ENCODE results near the gene GRAP.
"Not testable (repeated sequence)": the region's sequence is repeated elsewhere in the genome, so short reads cannot be mapped to it uniquely, and the experiment has no call there.

Gene GRAP

GRCh38 chr17:19021011-19021621, 25.6 kb downstream of the GRAP start:
- in situ Hi-C loops (cut with MboI; ENCODE audit: low pct_unique_long_range_greater_than_20kb, low sequenced_read_pairs); DNase-seq: not testable (repeated sequence)

- in situ Hi-C loops (cut with MboI; ENCODE audit: low pct_unique_long_range_greater_than_20kb, low sequenced_read_pairs), result no loop called here
- no peak for DNase-seq
Measured at GRCh38 chr17:19020016-19020415, 26.7 kb downstream of the GRAP start.

- no peak for DNase-seq
- in situ Hi-C loops (cut with MboI; ENCODE audit: low pct_unique_long_range_greater_than_20kb, low sequenced_read_pairs), result loop anchor here (10.0 kb wide), 1 partner anchor 54 kb away; no protein-coding TSS in a partner anchor
Measured at GRCh38 chr17:19019041-19019941, 27.5 kb downstream of the GRAP start.

GRCh38 chr17:19018600-19018950, 28.2 kb downstream of the GRAP start:
- no peak for DNase-seq
- in situ Hi-C loops (cut with MboI; ENCODE audit: low pct_unique_long_range_greater_than_20kb, low sequenced_read_pairs), result loop anchor here (10.0 kb wide), 1 partner anchor 54 kb away; no protein-coding TSS in a partner anchor

GRCh38 chr17:19017804-19018599, 28.8 kb downstream of the GRAP start:
- no peak for DNase-seq
- in situ Hi-C loops (cut with MboI; ENCODE audit: low pct_unique_long_range_greater_than_20kb, low sequenced_read_pairs), result loop anchor here (10.0 kb wide), 1 partner anchor 53 kb away; no protein-coding TSS in a partner anchor

GRCh38 chr17:19017401-19017800, 29.4 kb downstream of the GRAP start:
- in situ Hi-C loops (cut with MboI; ENCODE audit: low pct_unique_long_range_greater_than_20kb, low sequenced_read_pairs), result loop anchor here (10.0 kb wide), 1 partner anchor 53 kb away; no protein-coding TSS in a partner anchor
- no peak for DNase-seq

GRCh38 chr17:19016881-19017280, 29.9 kb downstream of the GRAP start:
- in situ Hi-C loops (cut with MboI; ENCODE audit: low pct_unique_long_range_greater_than_20kb, low sequenced_read_pairs), result loop anchor here (10.0 kb wide), 1 partner anchor 52 kb away; no protein-coding TSS in a partner anchor
- DNase-seq, result no peak

- no peak for DNase-seq
- in situ Hi-C loops (cut with MboI; ENCODE audit: low pct_unique_long_range_greater_than_20kb, low sequenced_read_pairs), result loop anchor here (10.0 kb wide), 1 partner anchor 51 kb away; no protein-coding TSS in a partner anchor
Measured at GRCh38 chr17:19016297-19016696, 30.5 kb downstream of the GRAP start.

- DNase-seq, result no peak
- in situ Hi-C loops (cut with MboI; ENCODE audit: low pct_unique_long_range_greater_than_20kb, low sequenced_read_pairs), result loop anchor here (10.0 kb wide), 1 partner anchor 51 kb away; no protein-coding TSS in a partner anchor
Measured at GRCh38 chr17:19015428-19015827, 31.3 kb downstream of the GRAP start.

- DNase-seq, result no peak
- in situ Hi-C loops (cut with MboI; ENCODE audit: low pct_unique_long_range_greater_than_20kb, low sequenced_read_pairs), result loop anchor here (10.0 kb wide), 1 partner anchor 50 kb away; no protein-coding TSS in a partner anchor
Measured at GRCh38 chr17:19014628-19015215, 32.0 kb downstream of the GRAP start.

- in situ Hi-C loops (cut with MboI; ENCODE audit: low pct_unique_long_range_greater_than_20kb, low sequenced_read_pairs), result loop anchor here (10.0 kb wide), 1 partner anchor 49 kb away; no protein-coding TSS in a partner anchor
- DNase-seq, result no peak
Measured at GRCh38 chr17:19013806-19014627, 32.7 kb downstream of the GRAP start.

- in situ Hi-C loops (cut with MboI; ENCODE audit: low pct_unique_long_range_greater_than_20kb, low sequenced_read_pairs), result loop anchor here (10.0 kb wide), 1 partner anchor 48 kb away; no protein-coding TSS in a partner anchor
- DNase-seq, result no peak
Measured at GRCh38 chr17:19013226-19013625, 33.5 kb downstream of the GRAP start.

GRCh38 chr17:19012171-19013080, 34.3 kb downstream of the GRAP start:
- DNase-seq, result no peak
- in situ Hi-C loops (cut with MboI; ENCODE audit: low pct_unique_long_range_greater_than_20kb, low sequenced_read_pairs), result loop anchor here (10.0 kb wide), 1 partner anchor 48 kb away; no protein-coding TSS in a partner anchor

- DNase-seq, result no peak
- in situ Hi-C loops (cut with MboI; ENCODE audit: low pct_unique_long_range_greater_than_20kb, low sequenced_read_pairs), result loop anchor here (10.0 kb wide), 1 partner anchor 47 kb away; no protein-coding TSS in a partner anchor
Measured at GRCh38 chr17:19011581-19011980, 35.2 kb downstream of the GRAP start.

GRCh38 chr17:19010729-19011505, 35.8 kb downstream of the GRAP start:
- no peak for DNase-seq
- in situ Hi-C loops (cut with MboI; ENCODE audit: low pct_unique_long_range_greater_than_20kb, low sequenced_read_pairs), result loop anchor here (10.0 kb wide), 1 partner anchor 46 kb away; no protein-coding TSS in a partner anchor

- DNase-seq, result no peak
- in situ Hi-C loops (cut with MboI; ENCODE audit: low pct_unique_long_range_greater_than_20kb, low sequenced_read_pairs), result loop anchor here (10.0 kb wide), 1 partner anchor 45 kb away; no protein-coding TSS in a partner anchor
Measured at GRCh38 chr17:19009970-19010369, 36.8 kb downstream of the GRAP start.
